Stimulated activated CD8-positive, alpha-beta memory T cell treated with anti-CD3 and anti-CD28 coated beads, Interleukin-15, amount 100 ng/mL, for 48 hours (primary cell): ENCODE measurements around the gene FBLN1.
"Not testable (repeated sequence)": the region's sequence is repeated elsewhere in the genome, so short reads cannot be mapped to it uniquely, and the experiment has no call there.

Experiments used
- DNase-seq, 2 donors: peaks; one replicate each; pipeline ENCODE4 v3.0.0-alpha.2; 2020; ENCODE audit warnings: low read depth in 2 of 2

The FBLN1 gene

GRCh38 chr22:45476814-45477213 lies 25.9 kb upstream of the FBLN1 start:
- no peak for DNase-seq

- DNase-seq: no peak
These were observed 25.1 kb upstream of the FBLN1 start for GRCh38 chr22:45477366-45478107.

GRCh38 chr22:45478108-45478771 lies 24.4 kb upstream of the FBLN1 start:
- no peak for DNase-seq

DNA sequence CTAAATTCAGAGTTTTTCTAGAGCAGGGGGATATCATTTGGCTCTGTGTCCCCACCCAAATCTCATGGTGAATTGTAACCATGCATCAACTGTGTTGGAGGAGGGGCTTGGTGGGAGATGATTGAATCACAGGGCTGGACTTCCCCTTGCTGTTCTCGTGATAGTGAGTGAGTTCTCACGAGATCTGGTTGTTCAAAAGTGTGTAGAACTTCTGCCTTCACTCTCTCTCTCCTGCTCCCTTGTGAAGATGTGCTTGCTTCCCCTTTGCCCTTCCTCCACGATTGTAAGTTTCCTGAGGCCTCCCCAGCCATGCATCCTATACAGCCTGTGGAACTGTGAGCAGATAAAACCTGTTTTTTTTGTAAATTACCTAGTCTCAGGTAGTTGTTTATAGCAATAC lies 22.0 kb upstream of the FBLN1 start:
- no peak for DNase-seq

DNA sequence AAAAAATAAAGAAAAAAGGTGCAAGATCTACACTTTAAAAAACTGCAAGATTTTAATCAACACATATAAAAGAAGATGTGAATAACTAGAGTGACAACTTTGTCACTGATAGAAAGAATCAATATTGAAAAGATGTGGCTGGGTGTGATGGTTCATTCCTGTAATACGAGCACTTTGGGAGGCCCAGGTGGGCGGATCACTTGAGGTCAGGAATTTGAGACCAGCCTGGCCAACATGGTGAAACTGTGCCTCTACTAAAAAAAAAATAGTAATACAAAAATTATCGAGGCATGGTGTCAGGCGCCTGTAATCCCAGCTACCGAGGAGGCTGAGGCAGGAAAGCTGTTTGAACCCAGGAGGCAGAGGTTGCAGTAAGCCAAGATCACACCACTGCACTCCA lies 21.0 kb upstream of the FBLN1 start:
- no peak for DNase-seq

GRCh38 chr22:45482169-45482568 lies 20.5 kb upstream of the FBLN1 start:
- DNase-seq: no peak

GRCh38 chr22:45483319-45483718 lies 19.4 kb upstream of the FBLN1 start:
- DNase-seq: no peak

DNA sequence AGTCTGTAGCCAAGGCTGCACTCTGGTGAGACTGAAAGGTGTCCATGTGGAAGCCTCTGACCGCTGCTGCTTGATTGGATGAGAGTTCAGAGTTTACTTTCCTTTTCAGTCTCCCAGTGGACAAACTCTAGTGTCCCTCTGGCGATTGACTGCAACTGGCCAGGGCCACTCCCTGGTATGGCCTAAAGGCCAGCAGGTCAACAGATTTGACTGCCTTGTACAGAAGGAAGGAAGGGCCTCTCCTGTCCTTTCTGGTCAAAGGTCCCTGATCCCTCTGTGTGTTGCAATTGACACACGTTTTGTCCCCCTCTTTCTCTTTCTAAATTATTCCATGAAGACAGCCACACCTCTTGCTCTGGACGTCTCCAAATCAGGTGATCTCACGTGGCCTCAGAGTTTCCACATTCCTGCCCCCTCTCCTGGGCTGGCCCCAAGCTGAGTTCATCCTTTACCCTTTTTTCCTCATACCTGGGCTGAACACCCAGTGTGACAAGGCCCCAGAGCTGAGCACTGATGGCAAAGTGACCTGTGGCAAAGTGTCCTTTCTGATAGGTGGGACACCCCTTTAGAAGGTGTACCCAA lies 18.7 kb upstream of the FBLN1 start:
- DNase-seq: no peak

DNA sequence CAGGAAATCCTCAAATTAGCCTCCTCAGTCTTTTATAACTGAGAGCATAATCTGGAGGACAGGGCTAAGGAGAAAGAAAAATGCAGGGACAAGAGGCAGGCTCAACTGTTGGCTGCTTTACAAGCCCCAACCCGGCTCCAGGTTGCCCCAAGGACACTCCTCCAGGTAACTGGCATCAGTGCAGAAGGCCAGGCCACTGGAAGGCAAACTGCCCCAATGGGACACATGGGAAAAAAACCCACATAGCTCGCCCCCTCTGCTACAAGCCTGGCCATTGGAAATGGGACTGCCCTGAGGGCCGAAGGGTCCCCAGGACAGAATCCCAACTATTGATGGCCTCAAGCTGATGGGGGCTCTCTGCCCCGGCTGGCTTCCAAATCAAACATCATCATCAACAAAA lies 17.9 kb upstream of the FBLN1 start:
- DNase-seq: no peak

DNA sequence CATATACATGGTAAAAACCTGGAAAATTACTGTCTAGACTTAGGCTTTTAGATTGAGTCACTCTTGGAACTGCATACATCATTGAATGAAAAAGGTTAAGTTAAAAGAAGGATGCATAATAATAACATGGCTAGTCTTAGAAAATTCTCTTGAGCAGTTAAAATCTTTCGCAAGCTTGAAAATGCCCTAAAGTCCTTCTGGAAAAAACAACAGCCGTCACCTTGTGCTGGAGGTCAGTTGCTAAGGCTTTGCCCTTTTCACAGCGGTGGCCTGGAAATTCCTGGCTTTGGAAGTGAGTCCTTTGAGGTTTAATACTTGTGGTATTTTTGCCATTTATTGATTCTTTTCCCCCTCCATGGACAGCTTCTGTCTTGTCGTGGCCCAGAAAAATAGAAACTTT lies 17.4 kb upstream of the FBLN1 start:
- no peak for DNase-seq

GRCh38 chr22:45488764-45489370 lies 13.8 kb upstream of the FBLN1 start:
- DNase-seq: no peak

GRCh38 chr22:45490836-45491235 lies 11.8 kb upstream of the FBLN1 start:
- no peak for DNase-seq

DNA sequence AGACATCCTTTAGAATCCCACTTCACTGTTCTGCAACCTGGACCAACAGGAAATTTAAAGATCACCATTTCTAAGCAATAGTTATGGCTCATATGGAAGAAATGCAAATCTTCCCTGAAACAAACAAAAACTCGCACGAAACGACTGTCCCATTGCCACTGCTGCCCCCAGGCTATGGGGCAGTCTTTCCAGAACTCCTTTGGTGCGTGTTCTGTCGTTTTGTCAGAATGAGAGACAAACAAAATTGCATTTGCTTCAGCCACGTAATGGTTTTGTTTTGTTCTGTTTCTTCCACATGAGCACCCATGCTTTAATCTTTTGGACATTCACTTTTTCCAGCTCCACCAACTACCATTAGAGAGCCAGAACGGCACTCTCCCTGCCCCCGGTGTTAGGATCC lies 10.8 kb upstream of the FBLN1 start:
- no peak for DNase-seq

- DNase-seq: no peak
These were observed 9.4 kb upstream of the FBLN1 start for GRCh38 chr22:45493286-45493771.

DNA sequence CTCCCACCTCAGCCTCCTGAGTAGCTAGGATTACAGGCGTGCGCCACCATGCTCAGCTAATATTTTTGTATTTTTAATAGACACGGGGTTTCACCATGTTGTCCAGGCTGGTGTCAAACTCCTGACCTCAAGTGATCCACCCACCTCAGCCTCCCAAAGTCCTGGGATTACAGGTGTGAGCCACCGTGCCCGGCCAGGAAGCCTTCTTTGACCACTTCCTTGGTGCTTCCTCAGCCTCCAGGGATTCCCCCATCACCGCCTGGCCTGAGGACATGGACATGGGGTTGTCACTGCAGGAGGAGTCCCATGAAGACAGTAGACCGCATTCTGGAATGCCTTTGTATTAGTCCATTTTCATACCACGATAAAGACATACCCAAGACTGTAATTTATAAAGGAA lies 8.4 kb upstream of the FBLN1 start:
- not testable (repeated sequence) for DNase-seq

DNA sequence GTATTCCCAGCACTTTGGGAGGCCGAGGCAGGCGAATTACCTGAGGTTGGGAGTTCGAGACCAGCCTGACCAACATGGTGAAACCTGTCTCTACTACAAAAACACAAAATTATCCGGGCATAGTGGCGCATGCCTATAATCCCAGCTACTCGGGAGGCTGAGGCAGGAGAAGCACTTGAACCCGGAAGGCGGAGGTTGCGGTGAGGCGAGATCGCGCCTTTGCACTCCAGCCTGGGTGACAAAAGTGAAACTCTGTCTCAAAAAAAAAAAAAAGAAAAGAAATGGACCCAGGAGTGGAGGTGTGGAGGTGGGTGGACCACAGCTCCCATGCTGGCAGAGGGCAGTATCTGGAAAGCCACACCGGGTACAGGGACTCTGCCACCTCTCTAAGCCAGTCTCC lies 7.1 kb upstream of the FBLN1 start:
- not testable (repeated sequence) for DNase-seq

DNA sequence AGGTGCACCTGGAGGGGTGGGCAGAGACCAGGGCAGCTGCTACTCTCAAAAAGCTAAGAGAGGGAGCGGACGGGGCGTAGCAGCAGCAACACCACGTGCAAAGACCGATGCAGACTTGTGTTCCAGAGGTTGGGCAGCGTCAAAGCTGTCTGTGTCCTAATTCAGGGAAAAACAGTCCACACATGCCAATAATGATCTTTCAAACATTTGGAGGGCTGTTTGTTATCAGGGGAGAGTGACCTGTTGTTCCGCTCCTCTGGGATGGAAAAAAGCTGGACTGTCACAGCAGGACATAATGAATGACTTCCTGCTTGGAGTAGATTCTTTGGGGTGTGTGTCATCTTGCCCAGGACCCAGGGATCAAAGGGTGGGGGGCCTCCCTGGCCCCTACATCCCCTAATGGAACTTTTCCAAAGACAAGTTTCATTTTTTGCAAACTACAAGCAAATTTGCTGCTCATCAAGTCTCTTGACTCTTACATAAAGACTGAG lies 6.2 kb upstream of the FBLN1 start:
- DNase-seq: no peak

DNA sequence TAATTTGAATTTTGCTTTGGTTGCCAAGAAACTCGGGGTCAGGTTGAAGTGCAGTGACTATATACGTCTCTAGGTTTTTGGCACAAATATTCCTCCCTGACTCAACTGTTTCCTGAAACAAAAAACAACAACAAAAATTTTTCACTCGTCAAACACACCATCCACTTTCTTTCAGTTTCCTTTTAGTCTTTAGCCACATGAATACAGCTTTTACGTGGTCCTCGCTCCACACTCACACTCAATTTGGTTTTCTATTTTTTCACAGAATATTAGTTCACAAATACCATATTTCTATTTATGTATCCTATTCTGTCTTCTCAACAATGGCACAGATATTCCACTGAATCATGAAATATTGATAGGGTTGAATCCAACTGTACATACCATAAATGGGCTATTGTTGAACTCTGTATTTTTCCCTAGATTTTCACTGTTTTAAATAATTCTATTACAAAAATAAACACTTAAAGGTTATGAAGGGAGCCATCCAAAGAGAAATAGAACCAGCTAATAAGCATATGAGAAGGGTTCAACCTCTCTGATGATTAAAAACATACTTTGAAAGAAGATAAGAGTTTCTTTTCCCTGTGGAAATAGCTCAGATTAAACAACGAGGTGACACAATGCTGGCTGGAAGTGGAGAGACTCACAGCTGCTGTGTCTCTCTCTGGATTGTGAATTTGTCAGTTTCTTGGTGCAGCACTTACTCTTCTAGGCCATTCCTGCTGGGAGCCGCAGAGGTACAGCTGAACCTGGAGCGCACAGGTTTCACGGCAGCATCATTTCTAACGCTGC lies 5.1 kb upstream of the FBLN1 start:
- DNase-seq: no peak

DNA sequence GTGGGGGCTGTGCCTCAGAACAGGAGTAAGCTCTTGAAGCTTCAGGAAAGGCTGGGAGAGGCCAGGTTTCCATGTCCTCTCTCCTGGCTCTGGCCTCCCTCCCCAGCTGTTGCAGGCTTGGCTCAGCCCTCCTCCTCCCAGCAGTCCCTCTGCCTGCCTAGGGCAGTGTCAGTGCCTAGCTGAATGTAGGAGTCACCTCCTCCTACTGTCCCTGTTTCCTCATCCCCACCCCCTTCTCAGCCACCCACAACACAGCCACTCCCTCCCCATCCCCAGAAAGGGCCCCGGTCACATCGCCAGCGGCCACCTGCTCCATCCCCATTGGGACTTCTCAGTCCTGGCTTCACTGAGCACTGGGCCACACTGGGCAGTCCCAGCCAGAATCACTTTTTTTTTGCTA lies 2.9 kb upstream of the FBLN1 start:
- DNase-seq: no peak

GRCh38 chr22:45503050-45503815 lies 550 bp downstream of the FBLN1 start:
- DNase-seq: no peak

GRCh38 chr22:45503816-45504372 lies 1.2 kb downstream of the FBLN1 start:
- no peak for DNase-seq
